H1 (cell line): ENCODE measurements around the gene LCN12. TPM values are rescaled to one million over a fixed set of nuclear protein-coding genes. Genes with fewer than 3 reads are reported as not detected.

Experiments
- CTCF ChIA-PET: fragments of 300-600 bp; sonication (Branson Sonifier 250); formaldehyde crosslinking; loops from one replicate; lab custom pipeline; 2021; ENCODE audit not compliant: partially characterized antibody; lab: Charles Lee
- POLR2A ChIA-PET: fragments of 300-600 bp; sonication (Branson Sonifier 250); formaldehyde crosslinking; loops from one replicate; lab custom pipeline; 2021; ENCODE audit warnings: inconsistent platforms; ENCODE audit not compliant: partially characterized antibody; lab: Charles Lee
- DNase-seq, 2 experiments: peaks; one replicate each; pipeline versions ENCODE4 v3.0.0 to v3.0.0-alpha.2; 2010 to 2022; ENCODE audit warnings: low spot score in 2 of 2, low read depth in 1 of 2, mixed read lengths in 1 of 2
- FAIRE-seq: peaks from 2 replicates; lab custom pipeline; 2011; peaks lifted over from hg19 to GRCh38; lab: Jason Lieb, UNC
- H2AFZ ChIP-seq: 2 replicates; pipeline ENCODE4 v1.8.1; 2012; ENCODE audit warnings: low read length, inconsistent platforms
- H2AK5ac ChIP-seq: 2 replicates; pipeline ENCODE4 v1.6.1; 2013; ENCODE audit warnings: low read depth, low read length
- H2BK120ac ChIP-seq: replicated peaks from 2 replicates; pipeline ENCODE3; 2013; ENCODE audit warnings: low read depth, low read length, inconsistent platforms
- H2BK12ac ChIP-seq: 2 replicates; pipeline ENCODE4 v1.6.1; 2013; ENCODE audit warnings: low read depth, low read length
- H2BK15ac ChIP-seq: 2 replicates; pipeline ENCODE4 v1.6.1; 2013; ENCODE audit warnings: low read length
- H2BK20ac ChIP-seq: 2 replicates; pipeline ENCODE4 v1.6.1; 2013; ENCODE audit warnings: low read length
- H2BK5ac ChIP-seq: 2 replicates; pipeline ENCODE4 v1.6.1; 2013; ENCODE audit warnings: low read depth, low read length
- H3K14ac ChIP-seq: 2 replicates; pipeline ENCODE4 v1.6.1; 2013; ENCODE audit warnings: inconsistent platforms; ENCODE audit not compliant: insufficient read length
- H3K18ac ChIP-seq: 2 replicates; pipeline ENCODE4 v1.6.1; 2013; ENCODE audit warnings: low read length; ENCODE audit errors: extremely low read depth
- H3K23ac ChIP-seq: 2 replicates; pipeline ENCODE4 v1.6.1; 2013; ENCODE audit warnings: inconsistent platforms; ENCODE audit not compliant: insufficient read length
- H3K23me2 ChIP-seq: 2 replicates; pipeline ENCODE4 v1.6.1; 2013; ENCODE audit warnings: low read depth, low read length
- H3K27ac ChIP-seq: 2 replicates; pipeline ENCODE4 v1.6.1; 2011; ENCODE audit warnings: low read depth, low read length, inconsistent platforms
- H3K27me3 ChIP-seq, 4 experiments: replicated peaks in 1 of 4; 1 replicate in 1 of 4; 2 replicates in 3 of 4; pipeline versions ENCODE4 v1.6.1 to v1.8.1; 2011 to 2013; ENCODE audit warnings: low read length in 3 of 4, mild to moderate bottlenecking in 3 of 4, inconsistent platforms in 2 of 4, mixed read lengths in 2 of 4, moderate library complexity in 1 of 4; ENCODE audit not compliant: control insufficient read depth in 3 of 4, insufficient read depth in 3 of 4; ENCODE audit errors: extremely low read depth in 1 of 4
- H3K36me3 ChIP-seq, 4 experiments: 2 replicates each; pipeline versions ENCODE4 v1.6.1 to v1.8.1; 2011 to 2013; ENCODE audit warnings: mild to moderate bottlenecking in 4 of 4, low read length in 3 of 4, moderate library complexity in 2 of 4, control low read depth in 1 of 4, inconsistent platforms in 1 of 4; ENCODE audit not compliant: insufficient read depth in 4 of 4, control insufficient read depth in 2 of 4
- H3K4ac ChIP-seq: replicated peaks from 2 replicates; pipeline ENCODE3; 2013; ENCODE audit warnings: low read length, low read depth, mixed read lengths, inconsistent platforms; ENCODE audit not compliant: insufficient read length
- H3K4me1 ChIP-seq, 4 experiments: replicated peaks in 1 of 4; 1 replicate in 1 of 4; 2 replicates in 3 of 4; pipeline versions ENCODE4 v1.6.1 to v1.8.1; 2011 to 2013; ENCODE audit warnings: low read length in 3 of 4, inconsistent platforms in 2 of 4, mixed read lengths in 1 of 4; ENCODE audit not compliant: insufficient read depth in 4 of 4, control insufficient read depth in 3 of 4
- H3K4me2 ChIP-seq, 2 experiments: 2 replicates each; pipeline versions ENCODE4 v1.6.1 to v1.8.1; 2011 to 2013; ENCODE audit warnings: low read depth in 2 of 2, low read length in 2 of 2, control low read depth in 1 of 2, inconsistent platforms in 1 of 2, mild to moderate bottlenecking in 1 of 2; ENCODE audit not compliant: insufficient read depth in 1 of 2
- H3K4me3 ChIP-seq, 4 experiments: fragments of 200-600, 300-600 bp in 1 of 4; sonication (generic), shearing (Covaris generic), sonication (Bioruptor Twin) in 1 of 4; 2 replicates each; pipeline versions ENCODE4 v1.5.1 to v1.8.1; 2011 to 2016; ENCODE audit warnings: low read length in 4 of 4, low read depth in 3 of 4, control low read depth in 2 of 4, inconsistent platforms in 2 of 4, mild to moderate bottlenecking in 2 of 4, mixed read lengths in 1 of 4, moderate library complexity in 1 of 4; ENCODE audit not compliant: insufficient read depth in 2 of 4; ENCODE audit errors: extremely low read depth in 1 of 4
- H3K56ac ChIP-seq: replicated peaks from 2 replicates; pipeline ENCODE3; 2013; ENCODE audit warnings: low read depth, mild to moderate bottlenecking, mixed read lengths, low read length, inconsistent platforms; ENCODE audit not compliant: insufficient read length
- H3K79me1 ChIP-seq: 2 replicates; pipeline ENCODE4 v1.6.1; 2013; ENCODE audit warnings: low read depth, low read length, control low read depth
- H3K79me2 ChIP-seq, 2 experiments: 2 replicates each; pipeline versions ENCODE4 v1.6.1 to v1.8.1; 2012 to 2013; ENCODE audit warnings: low read length in 2 of 2, mild to moderate bottlenecking in 2 of 2, inconsistent platforms in 1 of 2; ENCODE audit not compliant: insufficient read depth in 2 of 2, control insufficient read depth in 1 of 2
- H3K9ac ChIP-seq, 4 experiments: replicated peaks in 1 of 4; 1 replicate in 1 of 4; 2 replicates in 3 of 4; pipeline versions ENCODE4 v1.6.1 to v1.8.1; 2011 to 2013; ENCODE audit warnings: low read depth in 3 of 4, low read length in 3 of 4, control low read depth in 2 of 4, mild to moderate bottlenecking in 2 of 4, moderate library complexity in 2 of 4, inconsistent platforms in 1 of 4; ENCODE audit errors: extremely low read depth in 1 of 4
- H3K9me3 ChIP-seq, 2 experiments: 2 replicates each; pipeline versions ENCODE4 v1.6.1 to v1.8.1; 2012 to 2013; ENCODE audit warnings: mild to moderate bottlenecking in 2 of 2, moderate library complexity in 2 of 2, control low read depth in 1 of 2, inconsistent platforms in 1 of 2, low read depth in 1 of 2, low read length in 1 of 2, mixed read lengths in 1 of 2; ENCODE audit not compliant: insufficient read depth in 2 of 2
- H4K20me1 ChIP-seq, 2 experiments: replicated peaks in 1 of 2; 2 replicates each; pipeline versions ENCODE3 to v1.8.1; 2011 to 2013; ENCODE audit warnings: inconsistent platforms in 2 of 2, low read length in 2 of 2, mild to moderate bottlenecking in 1 of 2; ENCODE audit not compliant: insufficient read depth in 2 of 2, control insufficient read depth in 1 of 2
- H4K5ac ChIP-seq: 2 replicates; pipeline ENCODE4 v1.6.1; 2013; ENCODE audit warnings: low read length, low read depth, mixed read lengths, inconsistent platforms; ENCODE audit not compliant: insufficient read length
- H4K8ac ChIP-seq: 2 replicates; pipeline ENCODE4 v1.8.0; 2013; ENCODE audit warnings: mild to moderate bottlenecking, moderate library complexity, low read length, inconsistent platforms; ENCODE audit not compliant: insufficient read depth; ENCODE audit errors: extremely low read depth
- H4K91ac ChIP-seq: replicated peaks from 2 replicates; pipeline ENCODE3; 2013; ENCODE audit warnings: low read length, mixed read lengths, inconsistent platforms; ENCODE audit not compliant: insufficient read length
- CHD1 ChIP-seq: IDR thresholded peaks from 2 replicates; pipeline ENCODE4 v1.6.1; 2012; ENCODE audit warnings: low read depth, low read length, improper control_type of control experiment
- EGR1 ChIP-seq: IDR thresholded peaks from 2 replicates; pipeline ENCODE4 v1.6.1; 2011; ENCODE audit warnings: low read depth, low read length, borderline replicate concordance
- EZH2 ChIP-seq: fragments of 200-600 bp; sonication (generic); IDR thresholded peaks from 2 replicates; pipeline ENCODE4 v1.7.1; 2012; ENCODE audit warnings: low read depth, mild to moderate bottlenecking, moderate library complexity, low read length, inconsistent platforms; ENCODE audit not compliant: severe bottlenecking
- GTF2F1 ChIP-seq: IDR thresholded peaks from 2 replicates; pipeline ENCODE4 v1.6.1; 2012; ENCODE audit warnings: low read depth, low read length, improper control_type of control experiment, borderline replicate concordance
- HDAC6 ChIP-seq: IDR thresholded peaks from one replicate; pipeline ENCODE4 v1.7.1; 2012; ENCODE audit warnings: low read depth, mild to moderate bottlenecking, inconsistent platforms, low read length, moderate library complexity
- RBBP5 ChIP-seq: IDR thresholded peaks from 2 replicates; pipeline ENCODE4 v1.7.1; 2012; ENCODE audit warnings: low read depth, mild to moderate bottlenecking, inconsistent platforms, low read length, moderate library complexity, borderline replicate concordance
- SIX5 ChIP-seq: IDR thresholded peaks from 2 replicates; pipeline ENCODE4 v1.6.1; 2011; ENCODE audit warnings: mild to moderate bottlenecking, low read depth, low read length
- SUZ12 ChIP-seq: fragments of 200-600 bp; sonication (generic); IDR thresholded peaks from 2 replicates; pipeline ENCODE4 v1.6.1; 2012; ENCODE audit warnings: mild to moderate bottlenecking, inconsistent platforms, low read length, moderate library complexity, mixed read lengths
- TAF1 ChIP-seq: IDR thresholded peaks from 2 replicates; pipeline ENCODE4 v1.6.1; 2011; ENCODE audit warnings: mild to moderate bottlenecking, low read depth, low read length
- WGBS, 2 experiments: shearing (Covaris generic) in 1 of 2; methylation state at CpG; one replicate each; pipeline versions ENCODE4 v1.1.6 to v1.1.7; 2013 to 2015; ENCODE audit warnings: low lambda C conversion rate in 2 of 2, mixed read lengths in 2 of 2, inconsistent platforms in 1 of 2, low coverage in 1 of 2, missing lambda C conversion rate in 1 of 2; ENCODE audit not compliant: insufficient replicate concordance in 2 of 2, insufficient coverage in 1 of 2, insufficient read length in 1 of 2; ENCODE audit errors: extremely low coverage in 1 of 2, missing lambda C conversion rate in 1 of 2; 5-methylcytosine and 5-hydroxymethylcytosine counted together
- polyA plus RNA-seq, 7 experiments: library from polyadenylated mRNA; depleted of rRNA in 3 of 7; stranded (reverse) in 5 of 7; unstranded in 2 of 7; fragments of >200 nt in 5 of 7; fragments of 200-250 nt in 2 of 7; gene quantifications; 1 replicate in 5 of 7; 2 replicates in 1 of 7; 4 replicates in 1 of 7; pipeline versions ENCODE4 v1.2.1 to v1.2.3, GENCODE V29; 2011 to 2013; ENCODE audit warnings: missing spikeins in 2 of 7, mixed read lengths in 2 of 7
- total RNA-seq: library from RNA; stranded (reverse); fragmentation: NEBNext Ultra II Directional; extraction: Animal tissue kit (Norgen Biotek cat#: 25700); gene quantifications from 2 replicates; pipeline ENCODE4 v1.2.1, GENCODE V29; 2021
- TF ChIP-seq, protein P1 (sequence below): IDR thresholded peaks from 2 replicates; pipeline ENCODE4 v1.6.1; 2012; ENCODE audit warnings: low read length, inconsistent platforms
- TF ChIP-seq, protein P2 (sequence below): IDR thresholded peaks from 2 replicates; pipeline ENCODE4 v1.6.1; 2011; ENCODE audit warnings: low read depth, mild to moderate bottlenecking, low read length; ENCODE audit not compliant: insufficient read depth

LCN12 gene
- total and polyA plus RNA-seq, 2 of the 8 experiments (the other 6 are each of a cell fraction or from before 2014, with no cell fraction given): 1.1 to 1.7 TPM

DNA sequence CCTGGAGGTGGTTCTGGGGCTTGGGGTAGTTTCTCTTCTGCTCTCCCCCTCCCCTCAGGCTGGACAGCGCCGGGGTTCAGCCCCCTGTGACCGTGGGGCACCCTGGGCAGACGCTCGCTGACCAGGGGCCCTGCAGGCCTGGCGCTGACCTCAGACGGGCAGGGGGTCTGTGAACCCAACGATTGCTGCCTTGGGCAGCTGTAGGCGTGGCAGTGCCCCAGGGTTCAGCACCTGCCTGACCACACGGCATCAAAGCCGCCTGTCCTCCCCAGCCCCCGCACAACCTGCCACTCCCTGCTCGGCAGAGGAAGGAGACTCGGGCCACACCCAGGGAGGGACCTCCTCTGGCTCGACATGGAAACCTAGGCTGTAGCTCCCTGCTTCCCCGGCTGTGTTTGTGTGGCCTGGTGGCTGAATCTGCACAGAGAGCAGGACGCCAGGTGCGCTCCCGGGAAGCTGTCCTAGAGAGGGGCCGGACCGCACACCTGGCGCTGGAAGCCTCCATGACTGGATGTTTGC lies 12.2 kb downstream of the LCN12 start:
- H4K20me1 ChIP-seq: no peaks in the 10 kb centered on the region
- H2BK5ac ChIP-seq: no peak overlapping the region; the same call in 1 of the 2 replicates
- no peak overlapping the region for H3K18ac ChIP-seq
- no peak overlapping the region for H3K4me2 ChIP-seq
- no peak overlapping the region for H3K14ac ChIP-seq
- WGBS, 2 experiments: 87% methylated on average over 19 of the region's 22 CpGs; no CpG with 5 or more reads in 1 of the 2 experiments
- H3K4ac ChIP-seq: no peak overlapping the region
- no peaks in the 10 kb centered on the region for H3K9me3 ChIP-seq
- no peaks in the 10 kb centered on the region for H3K23me2 ChIP-seq
- peak overlapping the region; percentile 61; the same call in 1 of the 2 replicates for H2BK15ac ChIP-seq
- no peaks in the 10 kb centered on the region for H3K27me3 ChIP-seq
- no peak overlapping the region for H2AFZ ChIP-seq
- H2BK120ac ChIP-seq: no peak overlapping the region
- H3K79me1 ChIP-seq: no peaks in the 10 kb centered on the region; the same call in 1 of the 2 replicates
- ChIA-PET POLR2A (interaction anchor here (1.9 to 2.4 kb wide), 2 partner anchors 10 to 13 kb away, joined by 5 to 10 read pairs; no protein-coding TSS in a partner anchor), CTCF (interaction anchor here (0.8 to 9.4 kb wide), 6 partner anchors 11 to 100 kb away, joined by 3 to 38 read pairs (median 4); no protein-coding TSS in a partner anchor)
- H3K9ac ChIP-seq: no peak overlapping the region
- H4K91ac ChIP-seq: peak overlapping the region; percentile 65
- H3K4me3 ChIP-seq: no peak overlapping the region
- no peak overlapping the region for H3K23ac ChIP-seq
- H3K79me2 ChIP-seq: no peaks in the 10 kb centered on the region
- no peak overlapping the region for H2AK5ac ChIP-seq
- DNase-seq: no peak
- H3K56ac ChIP-seq: no peak overlapping the region
- no peak overlapping the region for H4K5ac ChIP-seq
- FAIRE-seq: no peak
- H2BK20ac ChIP-seq: no peak overlapping the region
- H3K4me1 ChIP-seq: peaks cover 0 to 7% (median 5%) of the 10 kb centered on the region in 4 experiments; a peak in 4 of 7 replicates
- no peak overlapping the region for H4K8ac ChIP-seq
- H2BK12ac ChIP-seq: peak overlapping the region; percentile 50; the same call in 1 of the 2 replicates
- no peak overlapping the region for H3K27ac ChIP-seq
- no peaks in the 10 kb centered on the region for H3K36me3 ChIP-seq
- TF ChIP-seq HDAC6: no peak
- no peak for TF ChIP-seq SIX5
- no peak for TF ChIP-seq EZH2
- TF ChIP-seq EGR1: no peak
- no peak for TF ChIP-seq GTF2F1
- no peak for TF ChIP-seq RBBP5
- TF ChIP-seq, protein P1, sequence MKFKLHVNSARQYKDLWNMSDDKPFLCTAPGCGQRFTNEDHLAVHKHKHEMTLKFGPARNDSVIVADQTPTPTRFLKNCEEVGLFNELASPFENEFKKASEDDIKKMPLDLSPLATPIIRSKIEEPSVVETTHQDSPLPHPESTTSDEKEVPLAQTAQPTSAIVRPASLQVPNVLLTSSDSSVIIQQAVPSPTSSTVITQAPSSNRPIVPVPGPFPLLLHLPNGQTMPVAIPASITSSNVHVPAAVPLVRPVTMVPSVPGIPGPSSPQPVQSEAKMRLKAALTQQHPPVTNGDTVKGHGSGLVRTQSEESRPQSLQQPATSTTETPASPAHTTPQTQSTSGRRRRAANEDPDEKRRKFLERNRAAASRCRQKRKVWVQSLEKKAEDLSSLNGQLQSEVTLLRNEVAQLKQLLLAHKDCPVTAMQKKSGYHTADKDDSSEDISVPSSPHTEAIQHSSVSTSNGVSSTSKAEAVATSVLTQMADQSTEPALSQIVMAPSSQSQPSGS: no peak
- TF ChIP-seq CHD1: no peak
- TF ChIP-seq, protein P2, sequence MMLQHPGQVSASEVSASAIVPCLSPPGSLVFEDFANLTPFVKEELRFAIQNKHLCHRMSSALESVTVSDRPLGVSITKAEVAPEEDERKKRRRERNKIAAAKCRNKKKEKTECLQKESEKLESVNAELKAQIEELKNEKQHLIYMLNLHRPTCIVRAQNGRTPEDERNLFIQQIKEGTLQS: no peak
- TF ChIP-seq TAF1: no peak
- no peak for TF ChIP-seq SUZ12
